HG02763 (cell line): ENCODE data around the gene TMEM19.
"Not testable (repeated sequence)": the region's sequence is repeated elsewhere in the genome, so short reads cannot be mapped to it uniquely, and the experiment has no call there.

Experiments
- ATAC-seq: cut with Tn5 transposase; IDR thresholded peaks from one replicate; pipeline ENCODE4 v1.9.1; 2021; ENCODE audit warnings: mild to moderate bottlenecking, moderate library complexity; ENCODE audit not compliant: unreplicated experiment

The TMEM19 gene

DNA sequence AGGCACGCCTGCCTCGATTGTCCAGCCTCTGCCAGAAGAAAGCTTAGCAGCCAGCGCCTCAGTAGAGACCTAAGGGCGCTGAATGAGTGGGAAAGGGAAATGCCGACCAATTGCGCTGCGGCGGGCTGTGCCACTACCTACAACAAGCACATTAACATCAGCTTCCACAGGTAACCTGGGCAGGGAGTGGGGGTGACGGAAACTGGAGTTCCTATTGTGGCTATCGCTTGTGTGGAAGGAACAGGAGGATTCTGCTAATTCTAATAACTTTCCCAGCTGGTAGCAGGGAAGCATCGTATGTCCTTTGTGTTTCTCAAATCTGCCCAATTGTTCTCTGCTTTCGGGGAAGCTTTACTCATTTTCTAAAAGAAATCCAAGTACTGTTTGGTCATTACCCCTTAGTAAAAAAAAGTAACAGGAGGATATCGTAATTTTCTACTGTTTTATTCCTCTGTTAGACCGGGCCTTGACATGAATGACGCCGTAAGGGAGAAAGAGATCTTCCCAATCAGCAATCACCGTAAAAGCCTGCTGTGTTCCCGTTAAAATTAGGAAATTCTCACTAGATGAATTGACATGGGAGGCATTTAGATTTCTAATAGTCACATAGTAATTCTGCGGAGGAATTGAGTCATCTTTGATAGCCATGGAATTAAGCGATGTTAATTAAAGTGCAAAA is 21.3 kb upstream of the TMEM19 start:
- no peak for ATAC-seq

GRCh38 chr12:71665090-71665463 is 20.8 kb upstream of the TMEM19 start:
- ATAC-seq, result no peak

GRCh38 chr12:71666259-71666658 is 19.6 kb upstream of the TMEM19 start:
- no peak for ATAC-seq

GRCh38 chr12:71671311-71671710 is 14.6 kb upstream of the TMEM19 start:
- no peak for ATAC-seq

DNA sequence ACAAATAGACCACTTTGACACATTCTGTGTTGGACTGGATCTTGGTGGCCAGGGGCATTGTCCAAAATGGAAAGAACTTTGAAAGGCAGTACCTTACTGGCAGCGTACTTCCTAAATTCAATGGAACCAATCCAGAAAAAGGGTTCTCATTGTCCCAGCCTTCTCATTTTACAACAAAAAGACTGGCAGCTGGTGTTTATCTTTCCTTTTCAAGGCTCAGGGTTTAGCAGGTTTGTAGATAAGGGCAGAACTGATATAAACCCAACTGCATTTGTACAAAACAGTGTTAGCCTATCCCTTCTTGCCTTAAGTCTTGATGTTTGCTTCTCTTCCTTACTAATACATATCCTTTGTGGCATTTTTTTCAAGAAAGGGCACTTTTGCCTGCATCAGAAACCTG is 14.1 kb upstream of the TMEM19 start:
- ATAC-seq, result no peak

- ATAC-seq, result no peak
These were observed 3.4 kb upstream of the TMEM19 start for GRCh38 chr12:71682466-71682865.

- ATAC-seq, result no peak
These were observed 2.2 kb upstream of the TMEM19 start for GRCh38 chr12:71683633-71684032.

DNA sequence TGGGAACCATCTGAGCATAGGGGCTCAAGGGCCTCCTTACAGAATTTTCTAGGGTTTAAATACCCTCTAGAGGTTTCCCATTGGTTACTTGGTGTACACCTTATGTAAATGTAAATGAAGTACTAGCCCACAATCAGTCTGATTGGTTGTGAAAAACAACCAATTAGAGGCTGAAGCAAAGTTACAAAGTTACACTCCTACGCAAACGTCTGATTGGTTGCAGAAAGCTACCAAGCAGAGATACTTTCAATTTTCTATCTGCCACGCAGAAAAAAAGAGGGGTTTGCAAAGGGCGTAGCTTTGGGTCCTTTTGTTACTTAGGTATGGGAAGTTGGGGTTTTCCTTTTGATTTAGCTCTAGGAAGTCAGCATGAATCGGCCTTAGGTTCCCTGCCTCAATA is 1.8 kb upstream of the TMEM19 start:
- no peak for ATAC-seq

DNA sequence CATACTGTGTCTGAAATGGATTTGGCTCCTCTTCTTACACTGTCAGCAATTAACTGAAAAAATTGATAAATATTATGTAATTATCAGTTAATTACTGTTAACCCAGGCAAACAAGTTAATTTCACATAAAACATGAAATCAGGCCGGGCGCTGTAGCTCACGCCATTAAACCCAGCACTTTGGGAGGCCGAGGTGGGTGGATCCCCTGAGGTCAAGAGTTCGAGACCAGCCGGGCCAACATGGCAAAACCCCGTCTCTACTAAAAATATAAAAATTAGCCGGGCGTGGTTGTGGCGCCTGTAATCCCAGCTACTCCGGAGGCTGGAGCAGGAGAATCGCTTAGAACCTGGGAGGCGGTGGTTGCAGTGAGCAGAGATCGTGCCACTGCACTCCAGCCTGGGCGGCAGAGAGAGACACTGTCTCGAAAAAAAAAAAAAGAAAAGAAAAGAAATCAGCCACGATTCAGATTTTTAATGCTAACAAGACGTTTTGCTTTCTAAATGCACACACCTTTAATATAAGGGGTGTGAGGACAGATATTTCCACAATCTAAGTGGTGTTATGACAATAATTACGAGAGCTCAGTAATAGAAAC is 473 bp upstream of the TMEM19 start:
- no peak for ATAC-seq

DNA sequence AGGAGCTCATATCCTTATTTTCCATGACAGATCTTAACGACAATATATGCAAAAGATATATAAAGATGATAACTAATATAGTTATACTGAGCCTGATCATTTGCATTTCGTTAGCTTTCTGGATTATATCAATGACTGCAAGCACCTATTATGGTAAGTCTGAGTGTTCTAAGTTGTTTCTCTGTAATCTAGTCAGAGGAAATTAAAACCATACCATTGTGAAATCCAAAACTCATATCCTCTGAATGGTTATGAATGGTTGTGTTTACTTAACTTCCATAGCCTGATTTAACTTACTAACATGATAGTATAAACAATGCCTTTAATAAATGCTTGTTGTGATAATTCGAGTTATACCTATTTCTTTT is 760 bp downstream of the TMEM19 start:
- ATAC-seq, result no peak

DNA sequence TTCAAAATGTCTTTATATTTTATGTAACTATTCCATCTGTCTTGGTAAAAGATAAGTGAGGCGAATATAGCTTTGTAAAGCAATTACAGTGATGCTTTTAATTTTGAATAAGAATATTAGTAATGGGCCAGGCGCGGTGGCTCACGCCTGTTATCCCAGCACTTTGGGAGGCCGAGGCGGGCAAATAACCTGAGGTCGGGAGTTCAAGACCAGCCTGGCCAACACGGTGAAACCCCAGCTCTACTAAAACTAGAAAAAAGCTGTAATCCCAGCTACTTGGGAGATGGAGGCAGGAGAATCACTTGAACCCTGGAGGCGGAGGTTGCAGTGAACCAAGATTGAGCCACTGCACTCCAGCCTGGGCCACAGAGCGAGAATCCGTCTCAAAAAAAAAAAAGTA is 1.3 kb downstream of the TMEM19 start:
- ATAC-seq, result not testable (repeated sequence)

DNA sequence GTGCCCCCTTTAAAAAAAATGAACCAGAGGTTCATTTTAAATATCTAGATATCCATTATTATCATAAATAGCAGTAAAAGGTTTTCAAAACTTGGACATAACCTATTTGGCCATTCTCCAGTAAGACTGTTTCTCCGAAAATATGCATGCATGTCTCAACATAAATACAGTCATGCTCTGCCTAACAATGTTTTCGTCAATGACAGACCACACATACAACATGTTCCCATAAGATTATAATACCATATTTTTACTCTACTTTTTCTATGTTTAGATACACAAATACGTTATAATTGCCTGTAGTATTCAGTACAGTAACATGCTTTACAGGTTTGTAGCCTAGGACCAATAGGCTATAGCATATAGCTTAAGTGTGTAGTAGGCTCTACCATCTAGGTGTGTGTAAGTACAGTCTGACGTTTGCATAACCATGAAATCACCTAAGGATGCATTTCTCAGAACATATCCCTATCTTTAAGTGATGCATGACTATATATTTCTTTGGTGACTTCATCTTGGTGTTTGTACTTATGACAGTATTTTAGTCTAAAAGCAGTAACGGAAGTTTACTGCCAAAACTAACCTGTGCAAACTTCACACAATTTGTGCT is 3.2 kb downstream of the TMEM19 start:
- no peak for ATAC-seq

DNA sequence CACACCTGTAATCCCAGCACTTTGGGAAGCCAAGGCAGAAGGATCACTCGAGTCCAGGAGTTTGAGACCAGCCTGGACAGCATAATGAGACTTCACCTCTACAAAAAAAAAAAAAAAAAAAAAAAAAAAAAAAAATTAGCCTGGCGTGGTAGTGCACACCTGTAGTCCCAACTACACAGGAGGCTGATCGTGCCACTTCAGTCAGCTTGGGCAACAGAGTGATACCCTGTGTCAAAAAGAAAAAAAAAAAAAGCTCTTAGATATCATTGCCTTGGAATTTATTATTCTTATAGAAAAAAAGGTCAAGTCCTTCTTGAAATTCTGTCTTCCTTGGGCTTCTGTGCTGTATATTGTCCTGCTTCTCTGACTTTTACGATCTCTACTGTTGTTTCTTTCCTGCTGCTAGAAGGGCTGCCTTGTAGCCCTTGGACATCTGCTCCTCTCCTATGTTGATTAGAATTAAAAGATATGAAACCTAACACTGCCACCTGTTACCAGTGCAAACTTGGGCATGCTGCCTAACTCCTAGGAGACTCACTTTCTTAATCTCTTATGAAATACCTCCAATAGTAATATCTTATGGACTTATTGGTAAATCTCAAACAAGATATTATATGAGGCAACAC is 5.7 kb downstream of the TMEM19 start:
- no peak for ATAC-seq

- no peak for ATAC-seq
These were observed 7.2 kb downstream of the TMEM19 start for GRCh38 chr12:71693126-71693525.

DNA sequence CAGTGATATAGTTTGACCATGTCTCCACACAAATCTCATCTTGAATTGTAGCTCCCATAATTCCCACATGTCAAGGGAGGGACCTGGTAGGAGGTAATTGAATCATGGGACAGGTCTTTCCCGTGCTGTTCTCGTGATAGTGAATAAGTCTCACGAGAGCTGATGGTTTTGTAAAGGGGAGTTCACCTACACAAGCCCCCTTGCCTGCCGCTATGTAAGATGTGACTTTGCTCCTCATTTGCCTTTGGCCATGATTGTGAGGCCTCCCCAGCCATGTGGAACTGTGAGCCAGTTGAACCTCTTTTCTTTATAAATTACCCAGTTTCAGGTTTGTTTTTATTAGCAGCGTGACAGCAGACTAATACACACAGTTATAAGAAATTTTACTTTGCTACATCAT is 7.8 kb downstream of the TMEM19 start:
- peak; percentile 7 for ATAC-seq

DNA sequence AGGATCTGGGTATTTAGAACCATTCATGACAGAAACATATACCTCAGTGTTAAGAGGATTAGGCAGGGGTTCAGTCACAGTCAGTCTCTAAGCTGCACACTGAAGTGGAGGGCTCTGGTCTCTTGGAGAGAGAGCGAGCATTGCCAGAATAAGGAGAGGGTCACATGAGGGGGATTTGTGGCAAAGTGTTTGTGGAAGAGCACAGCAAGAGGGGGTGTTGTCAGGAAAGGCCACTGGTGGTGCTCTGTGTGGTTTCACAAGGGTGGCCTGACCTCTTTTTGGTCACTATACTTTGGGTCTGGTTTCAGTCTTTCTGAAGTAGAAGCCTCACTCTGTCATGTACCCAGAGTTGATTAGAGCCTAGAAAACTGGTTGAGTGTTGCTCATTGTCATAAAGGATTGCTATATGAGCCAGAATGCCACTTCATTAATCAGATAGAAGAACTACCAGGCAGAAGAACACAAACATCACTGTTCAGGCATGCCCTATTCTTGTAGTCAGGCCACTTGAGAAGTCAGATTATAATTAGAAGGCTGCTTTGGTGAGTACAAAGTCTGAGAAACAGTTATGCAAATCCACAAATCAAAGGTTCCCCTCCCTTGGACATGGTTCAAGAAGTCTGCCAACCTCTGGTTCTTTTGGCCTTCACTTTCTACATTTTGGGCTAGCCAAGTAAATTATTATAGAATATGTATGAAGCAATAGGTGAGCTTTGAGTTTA is 8.4 kb downstream of the TMEM19 start:
- peak; percentile 89 for ATAC-seq

DNA sequence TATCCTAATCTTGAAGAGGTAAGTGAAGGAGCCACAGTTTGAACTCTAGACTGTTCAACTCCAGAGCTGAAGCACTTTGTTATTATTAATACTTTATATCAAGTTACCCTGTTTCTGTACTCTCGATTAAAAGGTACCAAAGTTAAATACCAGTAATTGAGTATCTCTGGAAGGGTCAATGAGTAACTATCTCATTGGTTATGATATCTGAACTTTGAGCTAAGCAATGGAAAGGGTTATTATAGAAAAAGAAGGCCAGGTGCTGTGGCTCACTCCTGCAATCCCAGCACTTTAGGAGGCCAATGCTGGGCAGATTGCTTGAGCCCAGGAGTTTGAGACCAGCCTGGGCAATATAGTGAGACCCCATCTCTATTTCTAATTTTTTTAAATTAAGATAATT is 9.9 kb downstream of the TMEM19 start:
- no peak for ATAC-seq

DNA sequence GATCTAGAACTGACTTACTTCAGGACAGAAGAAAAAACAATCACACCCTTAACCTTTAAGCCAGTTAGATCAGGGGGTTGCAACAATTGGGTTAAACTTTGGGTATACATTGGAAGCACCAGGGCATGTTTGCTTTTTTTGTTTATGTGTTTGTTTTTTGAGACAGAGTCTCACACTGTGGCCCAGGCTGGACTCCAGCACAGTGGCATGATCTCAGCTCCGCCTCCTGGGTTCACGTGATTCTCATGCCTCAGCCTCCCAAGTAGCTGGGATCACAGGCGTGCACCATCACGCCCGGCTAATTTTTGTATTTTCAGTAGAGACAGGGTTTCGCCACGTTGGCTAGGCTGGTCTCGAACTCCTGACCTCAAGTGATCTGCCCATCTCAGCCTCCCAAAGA is 16.3 kb downstream of the TMEM19 start:
- ATAC-seq, result not testable (repeated sequence)

DNA sequence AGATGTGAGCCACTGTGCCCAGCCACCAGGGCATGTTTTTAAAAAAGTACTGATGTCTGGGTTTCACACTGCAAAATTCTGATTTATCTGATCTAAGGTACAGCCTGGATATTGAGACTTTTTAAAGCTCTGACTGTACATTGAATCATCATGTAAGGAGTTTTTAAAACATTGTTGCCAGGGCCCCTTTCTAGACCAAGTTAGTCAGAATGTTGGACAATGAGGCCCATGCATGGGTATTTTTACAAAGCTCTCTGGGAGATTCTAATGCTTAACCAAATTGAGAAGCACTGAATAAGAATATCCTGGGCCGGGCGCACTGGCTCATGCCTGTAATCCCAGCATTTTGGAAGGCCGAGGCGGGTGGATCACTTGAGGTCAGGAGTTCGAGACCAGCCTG is 16.7 kb downstream of the TMEM19 start:
- no peak for ATAC-seq

- no peak for ATAC-seq
These were observed 17.3 kb downstream of the TMEM19 start for GRCh38 chr12:71703206-71703605.

DNA sequence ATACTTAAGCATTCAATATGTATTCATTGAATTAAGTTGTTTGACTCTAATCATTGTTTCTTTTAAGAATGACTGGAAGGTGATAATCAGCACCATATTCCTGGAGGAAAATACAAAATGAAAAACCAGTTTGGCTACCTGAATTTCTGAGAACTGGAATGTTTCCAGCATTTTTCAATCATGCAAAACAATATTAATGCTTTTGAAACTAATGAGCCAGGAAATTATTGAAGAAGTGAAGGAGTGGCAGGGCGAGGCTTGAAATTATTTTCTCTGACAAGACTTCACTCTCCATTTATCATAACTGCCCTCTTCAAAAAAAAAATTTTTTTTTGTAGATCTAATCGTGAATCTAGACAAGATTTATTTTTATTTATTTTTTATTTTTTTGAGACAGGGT is 19.0 kb downstream of the TMEM19 start:
- no peak for ATAC-seq

DNA sequence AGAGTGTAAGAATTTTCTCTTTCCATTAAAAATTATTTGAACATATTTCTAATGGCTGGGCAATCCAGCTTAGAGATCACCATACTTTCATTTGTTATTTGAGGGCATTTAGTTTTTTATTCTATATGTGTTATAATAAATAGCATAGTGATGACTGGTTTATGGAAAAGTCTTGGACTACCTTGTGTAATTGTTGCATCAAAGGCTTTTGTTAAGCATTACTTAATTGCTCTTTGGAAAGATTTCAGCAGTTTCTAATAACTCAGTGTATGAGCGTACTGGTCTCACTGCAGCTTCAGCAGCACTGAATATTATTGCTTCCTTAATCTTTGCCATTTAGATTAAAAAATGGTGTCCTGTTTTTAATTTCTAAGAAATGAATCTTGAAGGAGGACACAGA is 22.8 kb downstream of the TMEM19 start:
- no peak for ATAC-seq
